Activated CD4-positive, CD25-positive, alpha-beta regulatory T cell (primary cell): ENCODE data around the gene EXPH5.

ENCODE experiments used
- DNase-seq, 4 experiments: peaks; one replicate each; lab custom pipeline; 2025; lab: John Stamatoyannopoulos, UW

EXPH5 gene

GRCh38 chr11:108468478-108468864 lies 125.1 kb downstream of the EXPH5 start:
- DNase-seq: no peak

- DNase-seq: peak; percentile 79 to 85 (median 84)
Measured at GRCh38 chr11:108467091-108467823, 126.3 kb downstream of the EXPH5 start, which contains the start of gene C11orf65. C11orf65 (minus strand) TSS chr11:108467529; CDS start chr11:108461559, 5,970 bp downstream.

DNA sequence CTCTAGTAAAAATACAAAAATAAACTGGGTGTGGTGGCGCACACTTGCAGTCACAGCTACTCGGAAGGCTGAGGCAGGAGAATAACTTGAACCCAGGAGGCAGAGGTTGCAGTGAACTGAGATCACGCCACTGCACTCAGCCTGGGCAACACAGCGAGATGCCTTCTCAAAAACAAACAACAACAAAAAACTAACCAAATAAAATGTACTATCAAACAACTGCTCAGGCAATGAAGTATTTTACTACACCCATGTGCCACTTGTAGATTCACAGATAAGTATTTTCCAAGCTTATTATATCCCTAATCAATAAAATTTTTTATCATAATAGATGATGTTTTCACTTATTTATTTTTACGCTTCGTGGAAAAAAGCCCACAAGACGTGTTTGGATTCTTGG lies 127.2 kb downstream of the EXPH5 start:
- no peak for DNase-seq
